HepG2 (cell line): Measurements from ENCODE around the gene FAM43A.

Source experiments
- BCL6 ChIP-seq: IDR thresholded peaks from 2 replicates; pipeline ENCODE4 v1.6.1; 2016; ENCODE audit warnings: missing genetic modification reagents, missing compliant biosample characterization
- EZH2 ChIP-seq: conservative IDR thresholded peaks from 2 replicates; pipeline ENCODE4 v1.6.1; 2012; ENCODE audit warnings: mild to moderate bottlenecking, low read depth, low read length, moderate library complexity
- HOXA5 ChIP-seq: sonication (generic); formaldehyde crosslinking; IDR thresholded peaks from 2 replicates; pipeline ENCODE4 v1.4.0; 2020; ENCODE audit warnings: missing genetic modification reagents
- NR2C2 ChIP-seq: sonication (generic); formaldehyde crosslinking; IDR thresholded peaks from 2 replicates; pipeline ENCODE4 v1.4.0; 2020; ENCODE audit warnings: missing genetic modification reagents, mild to moderate bottlenecking, moderate library complexity, borderline replicate concordance
- POLR2A ChIP-seq, 2 experiments: IDR thresholded peaks; 2 replicates each; pipeline ENCODE4 v1.6.1; 2011; ENCODE audit warnings: low read depth in 2 of 2, low read length in 2 of 2, mild to moderate bottlenecking in 1 of 2, moderate library complexity in 1 of 2; ENCODE audit not compliant: insufficient read depth in 1 of 2
- ZNF121 ChIP-seq: sonication (generic); formaldehyde crosslinking; IDR thresholded peaks from 2 replicates; pipeline ENCODE4 v1.5.0; 2020; ENCODE audit warnings: mild to moderate bottlenecking, missing genetic modification reagents
- TF ChIP-seq, protein P1 (sequence below): sonication (generic); formaldehyde crosslinking; IDR thresholded peaks from 2 replicates; pipeline ENCODE4 v1.5.0; 2020; ENCODE audit warnings: missing genetic modification reagents
- TF ChIP-seq, protein P2 (sequence below): sonication (generic); formaldehyde crosslinking; IDR thresholded peaks from 2 replicates; pipeline ENCODE4 v1.5.0; 2020; ENCODE audit warnings: mild to moderate bottlenecking, missing genetic modification reagents, moderate library complexity
- TF ChIP-seq, protein P3 (sequence below): sonication (generic); formaldehyde crosslinking; IDR thresholded peaks from 2 replicates; pipeline ENCODE4 v1.4.0; 2020; ENCODE audit warnings: low read depth, mild to moderate bottlenecking, missing genetic modification reagents

DNA sequence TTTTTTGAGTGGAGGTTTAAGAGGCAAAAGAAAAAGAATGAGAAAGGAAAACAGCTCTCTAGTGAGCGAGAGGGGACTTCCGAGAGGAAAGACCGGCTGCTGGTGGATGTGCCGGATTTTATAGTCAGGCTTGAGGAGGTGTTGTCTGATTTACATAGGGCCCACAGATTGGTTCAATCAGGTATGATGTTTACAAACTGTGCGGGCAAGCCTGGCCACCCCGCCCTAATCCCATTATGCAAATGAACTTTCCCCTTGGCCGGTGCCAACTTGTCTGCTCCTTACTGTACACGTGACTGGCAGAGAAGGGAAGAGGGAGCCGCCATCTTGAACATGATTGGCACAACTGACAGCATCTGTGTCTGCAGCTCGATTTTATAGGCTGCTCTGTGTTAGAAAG is 44.7 kb downstream of the FAM43A start:
- TF ChIP-seq POLR2A (IDR thresholded peaks at IDR 0.05; ENCODE audit: insufficient read depth in 1 of 2, low read depth in 2 of 2, low read length in 2 of 2): no peak
- TF ChIP-seq, protein P1, sequence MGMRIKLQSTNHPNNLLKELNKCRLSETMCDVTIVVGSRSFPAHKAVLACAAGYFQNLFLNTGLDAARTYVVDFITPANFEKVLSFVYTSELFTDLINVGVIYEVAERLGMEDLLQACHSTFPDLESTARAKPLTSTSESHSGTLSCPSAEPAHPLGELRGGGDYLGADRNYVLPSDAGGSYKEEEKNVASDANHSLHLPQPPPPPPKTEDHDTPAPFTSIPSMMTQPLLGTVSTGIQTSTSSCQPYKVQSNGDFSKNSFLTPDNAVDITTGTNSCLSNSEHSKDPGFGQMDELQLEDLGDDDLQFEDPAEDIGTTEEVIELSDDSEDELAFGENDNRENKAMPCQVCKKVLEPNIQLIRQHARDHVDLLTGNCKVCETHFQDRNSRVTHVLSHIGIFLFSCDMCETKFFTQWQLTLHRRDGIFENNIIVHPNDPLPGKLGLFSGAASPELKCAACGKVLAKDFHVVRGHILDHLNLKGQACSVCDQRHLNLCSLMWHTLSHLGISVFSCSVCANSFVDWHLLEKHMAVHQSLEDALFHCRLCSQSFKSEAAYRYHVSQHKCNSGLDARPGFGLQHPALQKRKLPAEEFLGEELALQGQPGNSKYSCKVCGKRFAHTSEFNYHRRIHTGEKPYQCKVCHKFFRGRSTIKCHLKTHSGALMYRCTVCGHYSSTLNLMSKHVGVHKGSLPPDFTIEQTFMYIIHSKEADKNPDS (CRISPR knock-in tag): no peak
- TF ChIP-seq NR2C2: no peak
- no peak for TF ChIP-seq HOXA5
- TF ChIP-seq BCL6 (CRISPR knock-in tag): no peak
- TF ChIP-seq ZNF121 (CRISPR knock-in tag): no peak
- TF ChIP-seq EZH2: no peak
- TF ChIP-seq, protein P2, sequence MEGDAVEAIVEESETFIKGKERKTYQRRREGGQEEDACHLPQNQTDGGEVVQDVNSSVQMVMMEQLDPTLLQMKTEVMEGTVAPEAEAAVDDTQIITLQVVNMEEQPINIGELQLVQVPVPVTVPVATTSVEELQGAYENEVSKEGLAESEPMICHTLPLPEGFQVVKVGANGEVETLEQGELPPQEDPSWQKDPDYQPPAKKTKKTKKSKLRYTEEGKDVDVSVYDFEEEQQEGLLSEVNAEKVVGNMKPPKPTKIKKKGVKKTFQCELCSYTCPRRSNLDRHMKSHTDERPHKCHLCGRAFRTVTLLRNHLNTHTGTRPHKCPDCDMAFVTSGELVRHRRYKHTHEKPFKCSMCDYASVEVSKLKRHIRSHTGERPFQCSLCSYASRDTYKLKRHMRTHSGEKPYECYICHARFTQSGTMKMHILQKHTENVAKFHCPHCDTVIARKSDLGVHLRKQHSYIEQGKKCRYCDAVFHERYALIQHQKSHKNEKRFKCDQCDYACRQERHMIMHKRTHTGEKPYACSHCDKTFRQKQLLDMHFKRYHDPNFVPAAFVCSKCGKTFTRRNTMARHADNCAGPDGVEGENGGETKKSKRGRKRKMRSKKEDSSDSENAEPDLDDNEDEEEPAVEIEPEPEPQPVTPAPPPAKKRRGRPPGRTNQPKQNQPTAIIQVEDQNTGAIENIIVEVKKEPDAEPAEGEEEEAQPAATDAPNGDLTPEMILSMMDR (CRISPR knock-in tag): no peak
- TF ChIP-seq, protein P3, sequence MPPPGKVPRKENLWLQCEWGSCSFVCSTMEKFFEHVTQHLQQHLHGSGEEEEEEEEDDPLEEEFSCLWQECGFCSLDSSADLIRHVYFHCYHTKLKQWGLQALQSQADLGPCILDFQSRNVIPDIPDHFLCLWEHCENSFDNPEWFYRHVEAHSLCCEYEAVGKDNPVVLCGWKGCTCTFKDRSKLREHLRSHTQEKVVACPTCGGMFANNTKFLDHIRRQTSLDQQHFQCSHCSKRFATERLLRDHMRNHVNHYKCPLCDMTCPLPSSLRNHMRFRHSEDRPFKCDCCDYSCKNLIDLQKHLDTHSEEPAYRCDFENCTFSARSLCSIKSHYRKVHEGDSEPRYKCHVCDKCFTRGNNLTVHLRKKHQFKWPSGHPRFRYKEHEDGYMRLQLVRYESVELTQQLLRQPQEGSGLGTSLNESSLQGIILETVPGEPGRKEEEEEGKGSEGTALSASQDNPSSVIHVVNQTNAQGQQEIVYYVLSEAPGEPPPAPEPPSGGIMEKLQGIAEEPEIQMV (CRISPR knock-in tag): no peak
